Kidney epithelial cell (primary cell): ENCODE results near the gene ERBB2. TPM values are rescaled to one million over a fixed set of nuclear protein-coding genes. Genes with fewer than 3 reads are reported as not detected.

ENCODE experiments used
- DNase-seq: peaks from one replicate; pipeline ENCODE4 v3.0.0-alpha.2; 2010; ENCODE audit warnings: low read depth
- H3K27me3 ChIP-seq: 2 replicates; pipeline ENCODE4 v1.6.0; 2011; ENCODE audit warnings: low read length; ENCODE audit not compliant: control insufficient read depth, insufficient read depth
- H3K36me3 ChIP-seq: 2 replicates; pipeline ENCODE4 v1.5.1; 2011; ENCODE audit warnings: low read length; ENCODE audit not compliant: control insufficient read depth, insufficient read depth
- H3K4me3 ChIP-seq: 2 replicates; pipeline ENCODE4 v1.5.1; 2011; ENCODE audit warnings: low read depth, mild to moderate bottlenecking, control low read depth, low read length
- total RNA-seq: library from RNA; depleted of rRNA; stranded (reverse); fragments of >200 nt; gene quantifications from 2 replicates; pipeline ENCODE4 v1.2.3, GENCODE V29; 2015
- TF ChIP-seq, protein P1 (sequence below): IDR thresholded peaks from 2 replicates; pipeline ENCODE4 v1.5.1; 2011; ENCODE audit warnings: mild to moderate bottlenecking, moderate library complexity, low read length, control low read depth, inconsistent platforms; ENCODE audit not compliant: insufficient read depth, poor library complexity, severe bottlenecking

Gene ERBB2
- total RNA-seq, 1 donor from 2014 or later, result 44.1 TPM

DNA sequence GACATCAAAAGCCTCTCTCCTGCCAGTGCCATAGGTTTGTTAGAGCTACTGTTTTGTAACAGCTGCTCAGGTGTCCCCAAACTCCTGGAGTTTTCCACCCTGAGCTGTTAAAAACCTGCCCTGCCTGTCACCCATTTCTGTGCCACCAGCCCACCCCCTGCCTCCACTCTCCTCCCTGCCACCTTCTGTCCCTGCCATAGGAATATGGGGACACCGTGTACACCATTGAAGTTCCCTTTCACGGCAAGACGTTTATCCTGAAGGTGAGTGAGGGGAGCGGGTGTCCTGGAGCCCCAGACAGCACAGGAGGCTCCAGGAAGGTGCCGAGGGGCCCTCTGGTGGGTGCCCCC, 39.9 kb upstream of the ERBB2 start:
- Histone ChIP-seq H3K36me3 (no peaks in the 10 kb centered on the region), H3K27me3 (no peaks in the 10 kb centered on the region), H3K4me3 (no peak overlapping the region)
- TF ChIP-seq, protein P1, sequence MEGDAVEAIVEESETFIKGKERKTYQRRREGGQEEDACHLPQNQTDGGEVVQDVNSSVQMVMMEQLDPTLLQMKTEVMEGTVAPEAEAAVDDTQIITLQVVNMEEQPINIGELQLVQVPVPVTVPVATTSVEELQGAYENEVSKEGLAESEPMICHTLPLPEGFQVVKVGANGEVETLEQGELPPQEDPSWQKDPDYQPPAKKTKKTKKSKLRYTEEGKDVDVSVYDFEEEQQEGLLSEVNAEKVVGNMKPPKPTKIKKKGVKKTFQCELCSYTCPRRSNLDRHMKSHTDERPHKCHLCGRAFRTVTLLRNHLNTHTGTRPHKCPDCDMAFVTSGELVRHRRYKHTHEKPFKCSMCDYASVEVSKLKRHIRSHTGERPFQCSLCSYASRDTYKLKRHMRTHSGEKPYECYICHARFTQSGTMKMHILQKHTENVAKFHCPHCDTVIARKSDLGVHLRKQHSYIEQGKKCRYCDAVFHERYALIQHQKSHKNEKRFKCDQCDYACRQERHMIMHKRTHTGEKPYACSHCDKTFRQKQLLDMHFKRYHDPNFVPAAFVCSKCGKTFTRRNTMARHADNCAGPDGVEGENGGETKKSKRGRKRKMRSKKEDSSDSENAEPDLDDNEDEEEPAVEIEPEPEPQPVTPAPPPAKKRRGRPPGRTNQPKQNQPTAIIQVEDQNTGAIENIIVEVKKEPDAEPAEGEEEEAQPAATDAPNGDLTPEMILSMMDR, result no peak
- DNase-seq, result no peak

DNA sequence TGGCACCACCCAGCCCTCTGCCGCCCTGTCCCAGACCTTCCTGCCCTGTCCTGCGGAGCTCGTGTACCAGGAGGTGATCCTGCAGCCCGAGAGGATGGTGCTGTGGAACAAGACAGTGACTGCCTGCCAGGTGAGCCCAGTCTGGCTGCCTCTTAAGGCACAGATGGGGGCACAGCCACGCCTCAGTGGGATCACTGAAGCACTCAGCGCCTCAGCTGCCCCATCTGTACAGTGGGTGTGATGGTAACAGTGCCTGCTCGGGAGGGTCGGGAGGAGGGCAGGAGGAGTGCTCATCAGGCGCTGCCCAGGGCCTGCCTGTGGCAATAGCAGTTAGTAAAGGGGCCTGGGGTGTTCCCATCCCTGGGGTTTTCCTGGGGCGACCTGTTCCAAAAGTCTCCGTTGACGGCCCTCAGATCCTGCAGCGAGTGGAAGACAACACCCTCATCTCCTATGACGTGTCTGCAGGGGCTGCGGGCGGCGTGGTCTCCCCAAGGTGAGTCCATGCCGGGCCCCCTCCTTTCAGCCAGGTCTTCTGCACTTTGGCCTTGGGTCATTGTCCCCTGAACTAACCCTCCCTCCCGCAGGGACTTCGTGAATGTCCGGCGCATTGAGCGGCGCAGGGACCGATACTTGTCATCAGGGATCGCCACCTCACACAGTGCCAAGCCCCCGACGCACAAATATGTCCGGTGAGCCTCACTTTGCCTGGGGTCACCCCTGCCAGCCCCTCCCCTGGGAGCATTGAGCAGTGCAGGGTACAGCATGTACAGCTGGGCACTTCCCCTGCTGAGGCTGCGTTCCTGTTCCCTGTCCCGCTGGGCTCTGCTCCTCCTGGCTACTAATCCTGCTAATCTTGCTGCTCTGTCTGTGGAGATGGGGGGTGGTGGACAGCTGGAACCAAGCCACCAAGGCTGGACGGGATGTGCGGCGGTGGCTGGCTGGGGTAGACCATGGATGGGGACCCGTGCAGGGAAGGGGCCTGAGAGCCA, 39.2 kb upstream of the ERBB2 start:
- DNase-seq, result no peak
- Histone ChIP-seq H3K27me3 (peaks cover 1% of the 10 kb centered on the region), H3K4me3 (no peak overlapping the region), H3K36me3 (no peaks in the 10 kb centered on the region)
- TF ChIP-seq, protein P1, result no peak

DNA sequence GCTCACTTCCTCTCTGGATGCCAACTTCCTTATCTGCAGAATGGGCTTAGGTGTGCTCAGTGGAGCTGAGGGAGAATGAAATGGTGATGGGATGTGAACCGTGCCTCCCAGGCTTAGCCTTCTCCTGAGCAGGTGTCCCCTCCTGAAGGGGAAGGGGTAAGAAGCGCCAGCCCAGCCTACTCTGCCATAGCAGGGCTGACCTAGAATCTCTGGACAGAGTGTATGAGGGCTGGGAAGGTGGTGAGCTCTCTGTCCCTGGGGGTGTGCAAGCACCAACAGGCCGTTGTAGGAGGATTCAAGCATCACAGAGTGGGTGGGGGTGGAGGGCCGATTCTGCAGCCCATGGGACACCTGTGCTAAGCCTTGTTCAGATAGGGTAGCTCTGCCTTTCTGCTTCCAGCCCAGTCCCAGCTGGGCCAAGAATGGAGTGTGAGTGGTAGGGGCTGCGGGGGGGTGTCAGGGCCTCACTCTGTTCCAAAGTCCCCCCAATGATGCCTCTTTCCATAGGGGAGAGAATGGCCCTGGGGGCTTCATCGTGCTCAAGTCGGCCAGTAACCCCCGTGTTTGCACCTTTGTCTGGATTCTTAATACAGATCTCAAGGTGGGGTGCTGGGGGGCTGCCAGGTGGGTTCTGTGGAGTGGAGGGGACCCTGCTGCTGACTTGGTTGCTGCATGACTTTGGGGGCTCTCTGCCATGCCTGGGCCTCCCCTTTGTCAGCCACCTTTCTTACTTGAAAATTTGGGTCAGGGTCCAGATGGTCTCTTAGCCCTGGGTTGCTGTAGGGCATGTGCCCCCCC, 37.9 kb upstream of the ERBB2 start:
- no peaks in the 10 kb centered on the region for H3K36me3 ChIP-seq
- H3K4me3 ChIP-seq, result no peak overlapping the region
- TF ChIP-seq, protein P1, result no peak

DNA sequence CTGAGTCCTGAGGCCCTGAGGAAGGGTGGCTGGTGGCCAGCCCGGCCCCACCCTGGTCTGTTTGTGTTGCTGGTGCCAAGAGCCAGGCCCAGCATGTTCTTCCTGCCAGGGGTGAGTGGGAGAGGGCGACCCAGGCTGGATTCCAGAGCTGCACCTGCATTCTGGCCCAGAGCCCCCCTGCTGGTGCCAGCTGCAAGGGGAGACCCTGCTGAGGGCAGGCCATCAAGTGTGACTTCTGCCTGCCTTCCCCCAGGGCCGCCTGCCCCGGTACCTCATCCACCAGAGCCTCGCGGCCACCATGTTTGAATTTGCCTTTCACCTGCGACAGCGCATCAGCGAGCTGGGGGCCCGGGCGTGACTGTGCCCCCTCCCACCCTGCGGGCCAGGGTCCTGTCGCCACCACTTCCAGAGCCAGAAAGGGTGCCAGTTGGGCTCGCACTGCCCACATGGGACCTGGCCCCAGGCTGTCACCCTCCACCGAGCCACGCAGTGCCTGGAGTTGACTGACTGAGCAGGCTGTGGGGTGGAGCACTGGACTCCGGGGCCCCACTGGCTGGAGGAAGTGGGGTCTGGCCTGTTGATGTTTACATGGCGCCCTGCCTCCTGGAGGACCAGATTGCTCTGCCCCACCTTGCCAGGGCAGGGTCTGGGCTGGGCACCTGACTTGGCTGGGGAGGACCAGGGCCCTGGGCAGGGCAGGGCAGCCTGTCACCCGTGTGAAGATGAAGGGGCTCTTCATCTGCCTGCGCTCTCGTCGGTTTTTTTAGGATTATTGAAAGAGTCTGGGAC, 37.1 kb upstream of the ERBB2 start:
- no peak for DNase-seq
- TF ChIP-seq, protein P1, result no peak
- no peak overlapping the region for H3K4me3 ChIP-seq
- no peaks in the 10 kb centered on the region for H3K36me3 ChIP-seq
- H3K27me3 ChIP-seq, result peaks cover 20% of the 10 kb centered on the region

More for the DNA sequence above, 37.9 kb upstream of the ERBB2 start:
- H3K27me3 ChIP-seq, result peaks cover 13% of the 10 kb centered on the region
- no peak for DNase-seq

DNA sequence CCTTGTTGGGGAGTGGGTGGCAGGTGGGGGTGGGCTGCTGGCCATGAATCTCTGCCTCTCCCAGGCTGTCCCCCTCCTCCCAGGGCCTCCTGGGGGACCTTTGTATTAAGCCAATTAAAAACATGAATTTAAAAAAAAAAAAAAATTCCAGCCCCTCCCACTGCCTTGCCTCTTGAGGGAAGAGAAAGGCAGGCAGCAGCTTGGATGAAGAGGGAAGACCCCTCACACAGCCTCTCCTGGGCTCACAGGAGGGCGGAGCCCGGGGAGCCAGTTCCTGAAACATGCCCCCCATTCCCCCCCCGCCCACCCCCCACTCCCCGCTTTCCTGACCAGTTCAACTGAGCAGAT, 36.5 kb upstream of the ERBB2 start:
- peaks cover 25% of the 10 kb centered on the region for H3K27me3 ChIP-seq
- TF ChIP-seq, protein P1, result no peak
- no peak overlapping the region for H3K4me3 ChIP-seq
- no peak for DNase-seq
- H3K36me3 ChIP-seq, result no peaks in the 10 kb centered on the region
